SH-SY5Y (cell line): ENCODE results near the gene SLC2A6.

Experiments
- GATA2 ChIP-seq: IDR thresholded peaks from 2 replicates; pipeline ENCODE4 v1.6.1; 2011; ENCODE audit warnings: mild to moderate bottlenecking, low read depth, low read length
- GATA3 ChIP-seq: IDR thresholded peaks from 2 replicates; pipeline ENCODE4 v1.6.1; 2011; ENCODE audit warnings: low read depth, mild to moderate bottlenecking, low read length, moderate library complexity

DNA sequence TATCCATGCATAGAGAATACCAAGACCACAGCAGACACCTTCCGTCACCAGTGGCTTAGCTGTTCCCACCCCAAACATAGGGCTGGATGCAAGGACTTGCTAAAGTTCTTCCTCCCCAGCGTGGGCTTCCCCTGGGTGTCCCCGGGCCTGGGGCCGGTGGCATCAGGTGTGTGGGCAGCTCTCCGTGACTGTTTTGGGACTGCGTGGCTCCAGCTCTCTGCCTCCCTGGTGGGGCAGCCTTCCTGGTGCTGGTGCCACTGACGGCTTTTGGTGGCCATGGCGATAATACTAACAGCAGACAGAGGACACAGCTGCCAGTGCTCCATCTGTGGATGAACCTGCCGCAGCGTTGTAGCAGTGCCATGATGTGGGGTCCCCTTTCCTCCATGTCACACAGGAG lies 14.3 kb downstream of the SLC2A6 start:
- TF ChIP-seq GATA3 (no peak), GATA2 (no peak)
